ENCODE data around the gene SIGLEC11. TPM values are rescaled to one million over a fixed set of nuclear protein-coding genes. Genes with fewer than 3 reads are reported as not detected.

SIGLEC11 gene
- total and polyA plus RNA-seq, 2 donors (not counting 3 experiments of a cell fraction or from before 2014, with no cell fraction given) = not detected

- Histone ChIP-seq H3K36me3 (ENCODE audit: control insufficient read depth in 2 of 2, extremely low read depth in 1 of 2, insufficient read depth in 2 of 2, low read length in 2 of 2) (peaks cover 6 to 7% of the 10 kb centered on the region in 2 experiments), H3K4me2 (ENCODE audit: insufficient read depth, low read length) (peak within 1 kb of the TSS; percentile 83), H3K9me1 (replicated peaks; ENCODE audit: control insufficient read depth, extremely low read depth, insufficient read depth, low read length) (no peaks in the 10 kb centered on the region), H3K79me2 (ENCODE audit: control insufficient read depth, insufficient read depth, low read length) (peaks cover 46% of the 10 kb centered on the region), H3K4me1 (ENCODE audit: control insufficient read depth, extremely low read depth, insufficient read depth, low read length) (peaks cover 10% of the 10 kb centered on the region), H3K4me3 (replicated peaks in 1 of 3; ENCODE audit: insufficient read depth in 1 of 3, low read depth in 1 of 3, low read length in 3 of 3) (peak within 1 kb of the TSS; percentile 88 to 99 (median 91)), H2AFZ (ENCODE audit: low read depth, low read length) (peak within 1 kb of the TSS; percentile 44), H4K20me1 (replicated peaks; ENCODE audit: control insufficient read depth, extremely low read depth, insufficient read depth, low read length) (no peaks in the 10 kb centered on the region), H3K9ac (replicated peaks; ENCODE audit: extremely low read depth, insufficient read depth, low read length) (peak within 1 kb of the TSS; percentile 90), H3K27ac (ENCODE audit: insufficient read depth, low read depth, low read length) (peak within 1 kb of the TSS; percentile 79), H3K27me3 (ENCODE audit: control insufficient read depth in 2 of 2, insufficient read depth in 2 of 2, low read length in 2 of 2) (no peaks in the 10 kb centered on the region), H3K9me3 (replicated peaks; ENCODE audit: control insufficient read depth, insufficient read depth, low read length) (no peaks in the 10 kb centered on the region)
- intact Hi-C loops (cut with micrococcal nuclease) (loop anchor here (1.0 to 2.0 kb wide), 3 partner anchors 32 to 288 kb away; partner anchors contain the start of genes AKT1S1, IL4I1, RRAS and TBC1D17), dilution Hi-C loops (cut with MboI; ENCODE audit: extremely low pct_ligation_motif_present, low sequenced_read_pairs) (no loop called here)
- DNase-seq (ENCODE audit: low read depth, low spot score) (no peak), FAIRE-seq (no peak)
- POLR2A ChIA-PET = interaction anchor here (0.8 to 0.9 kb wide), 3 partner anchors 17 to 876 kb away, joined by 3 to 6 read pairs (median 3); no protein-coding TSS in a partner anchor
- CTCF ChIA-PET = interaction anchor here (0.7 to 1.4 kb wide), 5 partner anchors 10 to 39 kb away, joined by 3 to 4 read pairs (median 3); no protein-coding TSS in a partner anchor
- TF ChIP-seq POLR2AphosphoS5 (IDR thresholded peaks at IDR 0.05; ENCODE audit: insufficient read depth, low read depth, low read length) = peak; percentile 89
- TF ChIP-seq MYC (IDR thresholded peaks at IDR 0.05; ENCODE audit: low read depth, low read length) = no peak
- no peak for TF ChIP-seq FOS (IDR thresholded peaks at IDR 0.05; ENCODE audit: borderline replicate concordance, insufficient read depth, low read length)
- TF ChIP-seq POLR2A (IDR thresholded peaks at IDR 0.05; ENCODE audit: low read depth, low read length) = peak; percentile 80
- peak; percentile 44 for TF ChIP-seq MAX (IDR thresholded peaks at IDR 0.05; ENCODE audit: insufficient read depth, insufficient read length)
- BruUV-seq (replicated peaks) = TSS peak; percentile 89
Observed at GRCh38 chr19:49929121-49929610, 31.8 kb downstream of the SIGLEC11 start, which contains the start of the genes ATF5 and NUP62. TSS of gene ATF5 (plus strand) at chr19:49929205. CDS start at chr19:49930851, 1,646 bp downstream. TSS of gene NUP62 (minus strand) at chr19:49929504. CDS start at chr19:49909807, 19,697 bp downstream.

Data from endothelial cell of umbilical vein (primary cell).